ENCODE results near the gene SLC12A6. TPM values are rescaled to one million over a fixed set of nuclear protein-coding genes. Genes with fewer than 3 reads are reported as not detected.

Gene SLC12A6
- total RNA-seq, 2 experiments from 2014 or later: 58.5 to 58.7 TPM

- H3K27me3 ChIP-seq (ENCODE audit: control insufficient read depth in 1 of 2, insufficient read depth in 2 of 2, low read length in 2 of 2): no peaks in the 10 kb centered on the region
- no peaks in the 10 kb centered on the region for H3K36me3 ChIP-seq (ENCODE audit: insufficient read depth, low read length)
- intact Hi-C loops (cut with DNase I, micrococcal nuclease): no loop called here
- DNase-seq (no peak), ATAC-seq (ENCODE audit: poor library complexity) (no peak)
- TF ChIP-seq CTCF (IDR thresholded peaks at IDR 0.05): no peak
- H3K4me3 ChIP-seq (ENCODE audit: low read length): no peak overlapping the region
- no peaks in the 10 kb centered on the region for H3K4me1 ChIP-seq (ENCODE audit: insufficient read depth, low read length)
- Mint-ChIP-seq H3K4me3 (no peak overlapping the region), H3K27me3 (no peaks in the 10 kb centered on the region), H3K36me3 (ENCODE audit: low read depth) (no peaks in the 10 kb centered on the region), H3K27ac (no peak overlapping the region), H3K9me3 (no peaks in the 10 kb centered on the region), H3K4me1 (ENCODE audit: low read depth) (no peaks in the 10 kb centered on the region)
- no peak overlapping the region for H3K27ac ChIP-seq (ENCODE audit: low read depth in 1 of 2, low read length in 2 of 2)
- no peaks in the 10 kb centered on the region for H3K9me3 ChIP-seq (ENCODE audit: control insufficient read depth in 1 of 2, insufficient read depth in 1 of 2, low read length in 2 of 2)
- ChIA-PET POLR2A (no interaction called here), CTCF (no interaction called here)
Observed at GRCh38 chr15:34348735-34349300, 11.2 kb upstream of the SLC12A6 start.

- CTCF ChIA-PET: no interaction called here
- no peak overlapping the region for H3K27ac Mint-ChIP-seq
- no peaks in the 10 kb centered on the region for H3K4me1 Mint-ChIP-seq (ENCODE audit: low read depth)
Observed at GRCh38 chr15:34347951-34348638, 10.5 kb upstream of the SLC12A6 start.

More at GRCh38 chr15:34347951-34348638, 10.5 kb upstream of the SLC12A6 start:
- DNase-seq (no peak), ATAC-seq (ENCODE audit: poor library complexity) (no peak)
- intact Hi-C loops (cut with DNase I, micrococcal nuclease): no loop called here
- Mint-ChIP-seq H3K9me3 (no peaks in the 10 kb centered on the region), H3K27me3 (no peaks in the 10 kb centered on the region), H3K4me3 (no peak overlapping the region), H3K36me3 (ENCODE audit: low read depth) (no peaks in the 10 kb centered on the region)
- H3K27me3 ChIP-seq (ENCODE audit: control insufficient read depth in 1 of 2, insufficient read depth in 2 of 2, low read length in 2 of 2): no peaks in the 10 kb centered on the region
- no peak for TF ChIP-seq CTCF (IDR thresholded peaks at IDR 0.05)
- H3K4me3 ChIP-seq (ENCODE audit: low read length): no peak overlapping the region
- H3K4me1 ChIP-seq (ENCODE audit: insufficient read depth, low read length): peaks cover 2% of the 10 kb centered on the region
- POLR2A ChIA-PET: no interaction called here
- no peak overlapping the region for H3K27ac ChIP-seq (ENCODE audit: low read depth in 1 of 2, low read length in 2 of 2)
- no peaks in the 10 kb centered on the region for H3K36me3 ChIP-seq (ENCODE audit: insufficient read depth, low read length)
- H3K9me3 ChIP-seq (ENCODE audit: control insufficient read depth in 1 of 2, insufficient read depth in 1 of 2, low read length in 2 of 2): no peaks in the 10 kb centered on the region
